Measurements from ENCODE around the gene ZNF446. TPM values are rescaled to one million over a fixed set of nuclear protein-coding genes. Genes with fewer than 3 reads are reported as not detected.
A peak's percentile ranks its signal among the peaks of the same experiment; 100 is the strongest.
"Not testable (repeated sequence)": the region's sequence is repeated elsewhere in the genome, so short reads cannot be mapped to it uniquely, and the experiment has no call there.

Gene ZNF446
- total RNA-seq, 5 donors from 2014 or later (not counting 1 experiment from before 2014, with no cell fraction given), result 12.0 to 20.5 (median 18.9) TPM

DNA sequence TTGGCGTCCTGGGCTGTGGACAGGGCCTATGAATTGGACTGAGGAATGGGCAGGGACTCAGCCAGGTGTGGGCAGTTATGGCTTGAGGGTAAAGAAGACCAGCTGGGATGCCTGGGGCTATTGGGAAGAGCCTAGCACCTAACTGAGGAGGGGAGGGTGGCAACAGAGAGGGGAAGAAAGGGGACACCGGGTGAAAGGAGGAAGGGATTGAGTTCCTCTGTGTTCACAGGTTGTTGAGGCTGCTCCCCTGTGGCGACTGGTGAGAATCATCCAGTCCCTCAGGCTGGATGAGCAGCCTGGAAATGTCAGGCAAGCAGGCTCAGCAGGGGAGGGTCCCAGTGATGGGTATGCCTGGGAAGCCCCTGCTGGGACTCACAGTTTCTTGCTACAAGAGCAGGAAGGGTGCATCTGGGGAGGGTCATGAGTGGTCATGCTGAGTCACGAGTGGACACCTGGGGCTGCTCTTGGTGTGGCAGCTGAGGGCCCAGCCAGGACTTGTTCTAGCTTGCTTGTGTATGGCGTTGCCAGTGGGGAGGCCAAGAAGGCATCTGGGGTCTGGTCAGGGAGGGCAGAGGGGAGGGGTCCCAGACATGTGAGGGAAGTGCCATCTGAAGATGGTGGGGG is 7.8 kb upstream of the ZNF446 start:
- ChIA-PET POLR2A (no interaction called here), CTCF (interaction anchor here in 1 of 2 donors (1.2 kb wide), 1 partner anchor 9 kb away, joined by 4 read pairs; no protein-coding TSS in a partner anchor)

DNA sequence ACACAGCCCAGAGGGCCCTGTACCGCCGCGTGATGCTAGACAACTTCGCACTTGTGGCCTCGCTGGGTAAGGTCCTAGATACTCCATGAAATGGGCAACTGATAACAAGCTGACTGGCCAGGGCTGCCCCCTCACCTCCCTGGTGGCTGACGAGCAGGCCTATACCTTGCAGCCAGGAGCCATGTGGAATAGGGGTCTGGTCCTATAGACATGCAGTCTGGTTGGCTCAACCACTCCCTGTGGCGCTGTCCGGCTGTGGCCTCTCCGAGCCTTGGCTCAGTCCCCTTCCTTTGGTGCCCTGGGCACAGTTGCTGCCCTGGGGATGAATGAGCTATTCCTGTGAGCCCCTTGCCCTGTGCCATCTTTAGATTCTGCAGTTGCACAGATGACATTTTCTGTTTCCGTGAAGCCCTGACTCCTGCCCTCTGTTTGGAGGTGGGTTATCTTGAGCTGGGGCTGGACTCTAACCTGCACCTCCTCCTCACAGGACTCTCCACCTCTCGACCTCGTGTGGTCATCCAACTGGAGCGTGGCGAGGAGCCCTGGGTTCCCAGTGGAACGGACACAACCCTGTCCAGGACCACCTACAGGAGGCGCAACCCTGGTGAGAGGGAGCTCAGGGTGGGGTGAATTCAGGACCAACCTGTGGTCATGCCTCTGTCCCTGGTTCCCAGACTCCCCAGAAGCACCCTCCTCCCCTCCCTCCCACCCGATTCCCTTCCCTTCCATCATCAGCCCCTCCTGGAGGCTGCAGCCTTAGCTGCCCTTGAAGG is 6.7 kb upstream of the ZNF446 start:
- no peak for ATAC-seq (replicated peaks in 1 of 4)
- Mint-ChIP-seq H3K36me3 (peaks cover 14% of the 10 kb centered on the region), H3K4me1 (peaks cover 17 to 31% (median 23%) of the 10 kb centered on the region in 3 donors), H3K27ac (no peak overlapping the region), H3K27me3 (no peaks in the 10 kb centered on the region), H3K4me3 (peak overlapping the region; percentile 17 to 87 (median 86)), H3K9me3 (no peaks in the 10 kb centered on the region)
- no peak for DNase-seq
- ChIA-PET CTCF (interaction anchor here in 1 of 2 donors (1.2 kb wide), 1 partner anchor 11 kb away, joined by 4 read pairs; no protein-coding TSS in a partner anchor), POLR2A (no interaction called here)
- Histone ChIP-seq H3K36me3 (ENCODE audit: control insufficient read depth in 2 of 2, extremely low read depth in 1 of 2, insufficient read depth in 1 of 2, low read length in 1 of 2) (peaks cover 7 to 30% of the 10 kb centered on the region in 2 donors), H3K9me3 (no peaks in the 10 kb centered on the region), H3K4me1 (ENCODE audit: control insufficient read depth in 1 of 2, extremely low read depth in 1 of 2, insufficient read depth in 2 of 2, low read length in 2 of 2) (peaks cover 4 to 21% of the 10 kb centered on the region in 2 experiments), H3K27ac (ENCODE audit: low read length) (no peak overlapping the region), H3K27me3 (replicated peaks in 1 of 2; ENCODE audit: control insufficient read depth in 2 of 2, extremely low read depth in 1 of 2, insufficient read depth in 2 of 2, low read length in 1 of 2) (peaks cover 0 to 5% of the 10 kb centered on the region in 2 experiments), H3K4me3 (ENCODE audit: control insufficient read depth in 1 of 2, extremely low read depth in 1 of 2, low read length in 1 of 2) (no peak overlapping the region)
- WGBS (ENCODE audit: insufficient coverage), result 93% methylated on average over 13 of the region's 17 CpGs

More for the DNA sequence above, 7.8 kb upstream of the ZNF446 start:
- peaks cover 7 to 30% of the 10 kb centered on the region in 2 donors for H3K36me3 ChIP-seq (ENCODE audit: control insufficient read depth in 2 of 2, extremely low read depth in 1 of 2, insufficient read depth in 1 of 2, low read length in 1 of 2)
- H3K9me3 ChIP-seq, result no peaks in the 10 kb centered on the region
- peak overlapping the region; percentile 1 to 50 for H3K27ac Mint-ChIP-seq
- H3K27me3 Mint-ChIP-seq, result no peaks in the 10 kb centered on the region
- ATAC-seq (replicated peaks in 1 of 4) (no peak), DNase-seq (no peak)
- H3K4me1 ChIP-seq (ENCODE audit: control insufficient read depth in 1 of 2, extremely low read depth in 1 of 2, insufficient read depth in 2 of 2, low read length in 2 of 2), result peaks cover 4 to 21% of the 10 kb centered on the region in 2 experiments
- no peaks in the 10 kb centered on the region for H3K9me3 Mint-ChIP-seq
- peaks cover 0 to 5% of the 10 kb centered on the region in 2 experiments for H3K27me3 ChIP-seq (replicated peaks in 1 of 2; ENCODE audit: control insufficient read depth in 2 of 2, extremely low read depth in 1 of 2, insufficient read depth in 2 of 2, low read length in 1 of 2)
- peak overlapping the region; percentile 76 to 87 (median 86) for H3K4me3 Mint-ChIP-seq
- H3K4me1 Mint-ChIP-seq, result peaks cover 17 to 26% (median 23%) of the 10 kb centered on the region in 3 donors
- no peak overlapping the region for H3K4me3 ChIP-seq (ENCODE audit: control insufficient read depth in 1 of 2, extremely low read depth in 1 of 2, low read length in 1 of 2)
- WGBS (ENCODE audit: insufficient coverage), result 77% methylated on average over 5 of the region's 5 CpGs
- peaks cover 14% of the 10 kb centered on the region for H3K36me3 Mint-ChIP-seq
- no peak overlapping the region for H3K27ac ChIP-seq (ENCODE audit: low read length)

DNA sequence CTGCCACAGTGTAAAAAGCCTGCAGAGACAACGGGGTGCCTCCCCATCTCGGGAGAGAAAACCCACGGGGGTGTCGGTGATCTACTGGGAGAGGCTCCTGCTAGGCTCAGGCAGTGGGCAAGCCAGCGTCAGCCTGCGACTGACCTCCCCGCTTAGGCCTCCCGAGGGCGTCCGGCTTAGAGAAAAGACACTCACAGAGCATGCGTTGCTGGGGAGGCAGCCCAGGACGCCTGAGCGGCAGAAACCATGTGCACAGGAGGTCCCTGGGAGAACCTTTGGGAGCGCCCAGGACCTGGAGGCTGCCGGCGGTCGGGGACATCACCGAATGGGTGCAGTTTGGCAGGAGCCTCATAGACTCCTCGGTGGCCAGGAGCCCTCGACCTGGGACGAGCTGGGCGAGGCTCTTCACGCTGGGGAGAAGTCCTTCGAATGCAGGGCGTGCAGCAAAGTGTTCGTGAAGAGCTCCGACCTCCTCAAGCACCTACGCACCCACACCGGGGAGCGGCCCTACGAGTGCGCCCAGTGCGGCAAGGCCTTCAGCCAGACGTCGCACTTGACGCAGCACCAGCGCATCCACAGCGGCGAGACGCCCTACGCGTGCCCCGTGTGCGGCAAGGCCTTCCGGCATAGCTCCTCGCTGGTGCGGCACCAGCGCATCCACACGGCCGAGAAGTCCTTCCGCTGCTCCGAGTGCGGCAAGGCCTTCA is 5.2 kb upstream of the ZNF446 start:
- H3K9me3 Mint-ChIP-seq; POLR2A ChIA-PET; H3K27me3 Mint-ChIP-seq; H3K27me3 ChIP-seq (replicated peaks in 1 of 2; ENCODE audit: control insufficient read depth in 2 of 2, extremely low read depth in 1 of 2, insufficient read depth in 2 of 2, low read length in 1 of 2); H3K9me3 ChIP-seq; ATAC-seq (replicated peaks in 1 of 4); CTCF ChIA-PET; H3K27ac Mint-ChIP-seq; H3K27ac ChIP-seq (ENCODE audit: low read length); H3K4me3 ChIP-seq (ENCODE audit: control insufficient read depth in 1 of 2, extremely low read depth in 1 of 2, low read length in 1 of 2); H3K4me3 Mint-ChIP-seq; DNase-seq: not testable (repeated sequence)
- Histone ChIP-seq H3K36me3 (ENCODE audit: control insufficient read depth in 2 of 2, extremely low read depth in 1 of 2, insufficient read depth in 1 of 2, low read length in 1 of 2) (peaks cover 7 to 30% of the 10 kb centered on the region in 2 donors), H3K4me1 (ENCODE audit: control insufficient read depth in 1 of 2, extremely low read depth in 1 of 2, insufficient read depth in 2 of 2, low read length in 2 of 2) (peaks cover 4 to 32% of the 10 kb centered on the region in 2 experiments)
- Mint-ChIP-seq H3K36me3 (peaks cover 14% of the 10 kb centered on the region), H3K4me1 (peaks cover 25 to 40% (median 31%) of the 10 kb centered on the region in 3 donors)
- WGBS (ENCODE audit: insufficient coverage), result 97% methylated on average over 14 of the region's 53 CpGs

DNA sequence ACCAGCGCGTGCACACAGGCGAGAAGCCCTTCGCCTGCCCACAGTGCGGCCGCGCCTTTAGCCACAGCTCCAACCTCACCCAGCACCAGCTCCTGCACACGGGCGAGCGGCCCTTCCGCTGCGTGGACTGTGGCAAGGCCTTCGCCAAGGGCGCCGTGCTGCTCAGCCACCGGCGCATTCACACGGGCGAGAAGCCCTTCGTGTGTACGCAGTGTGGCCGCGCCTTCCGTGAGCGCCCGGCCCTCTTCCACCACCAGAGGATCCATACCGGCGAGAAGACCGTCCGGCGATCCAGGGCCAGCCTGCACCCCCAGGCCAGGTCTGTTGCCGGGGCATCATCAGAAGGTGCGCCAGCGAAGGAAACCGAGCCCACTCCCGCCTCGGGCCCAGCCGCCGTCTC is 4.4 kb upstream of the ZNF446 start:
- no peaks in the 10 kb centered on the region for H3K27me3 ChIP-seq (replicated peaks in 1 of 2; ENCODE audit: control insufficient read depth in 2 of 2, extremely low read depth in 1 of 2, insufficient read depth in 2 of 2, low read length in 1 of 2)
- H3K9me3 ChIP-seq, result no peaks in the 10 kb centered on the region
- ChIA-PET POLR2A (no interaction called here), CTCF (no interaction called here)
- Mint-ChIP-seq H3K4me1 (peaks cover 28 to 39% (median 29%) of the 10 kb centered on the region in 3 donors), H3K27ac (no peak overlapping the region), H3K9me3 (no peaks in the 10 kb centered on the region), H3K4me3 (no peak overlapping the region), H3K27me3 (no peaks in the 10 kb centered on the region), H3K36me3 (peaks cover 14% of the 10 kb centered on the region)
- ATAC-seq (replicated peaks in 1 of 4) (no peak), DNase-seq (no peak)
- 96% methylated on average over 32 of the region's 39 CpGs for WGBS (ENCODE audit: insufficient coverage)
- H3K4me3 ChIP-seq (ENCODE audit: control insufficient read depth in 1 of 2, extremely low read depth in 1 of 2, low read length in 1 of 2), result no peak overlapping the region
- peaks cover 7 to 30% of the 10 kb centered on the region in 2 donors for H3K36me3 ChIP-seq (ENCODE audit: control insufficient read depth in 2 of 2, extremely low read depth in 1 of 2, insufficient read depth in 1 of 2, low read length in 1 of 2)
- no peak overlapping the region for H3K27ac ChIP-seq (ENCODE audit: low read length)
- peaks cover 0 to 33% of the 10 kb centered on the region in 2 experiments for H3K4me1 ChIP-seq (ENCODE audit: control insufficient read depth in 1 of 2, extremely low read depth in 1 of 2, insufficient read depth in 2 of 2, low read length in 2 of 2)

DNA sequence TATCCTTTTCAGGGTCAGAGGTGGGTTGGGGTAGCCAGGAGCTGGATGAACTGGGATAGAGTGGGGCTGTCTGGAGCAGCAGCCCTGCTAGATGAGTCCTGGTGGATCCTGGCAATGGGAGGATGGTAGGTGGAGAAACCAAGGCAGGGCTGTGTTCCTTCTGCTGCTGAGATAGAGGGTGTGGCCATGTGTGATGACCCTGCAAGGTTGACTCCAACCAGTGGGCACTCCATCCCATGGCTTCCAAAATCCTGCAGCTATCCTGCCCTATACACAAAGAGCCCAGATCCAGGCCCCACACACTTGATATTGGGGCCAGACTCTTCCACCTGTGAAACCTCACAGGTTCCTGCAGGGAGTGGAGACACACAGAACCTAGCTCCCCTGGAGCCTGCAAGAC is 2.4 kb upstream of the ZNF446 start:
- ATAC-seq (replicated peaks in 1 of 4) (no peak), DNase-seq (no peak)
- H3K27me3 Mint-ChIP-seq, result no peaks in the 10 kb centered on the region
- H3K4me3 Mint-ChIP-seq, result peak overlapping the region; percentile 31 to 82 (median 47)
- no peak overlapping the region for H3K4me3 ChIP-seq (ENCODE audit: control insufficient read depth in 1 of 2, extremely low read depth in 1 of 2, low read length in 1 of 2)
- peaks cover 7 to 30% of the 10 kb centered on the region in 2 donors for H3K36me3 ChIP-seq (ENCODE audit: control insufficient read depth in 2 of 2, extremely low read depth in 1 of 2, insufficient read depth in 1 of 2, low read length in 1 of 2)
- H3K9me3 Mint-ChIP-seq, result no peaks in the 10 kb centered on the region
- ChIA-PET POLR2A (no interaction called here), CTCF (no interaction called here)
- H3K9me3 ChIP-seq, result no peaks in the 10 kb centered on the region
- H3K27ac ChIP-seq (ENCODE audit: low read length), result no peak overlapping the region
- H3K4me1 Mint-ChIP-seq, result peaks cover 18 to 28% (median 18%) of the 10 kb centered on the region in 3 donors
- H3K27ac Mint-ChIP-seq, result peak overlapping the region in 1 of 2 donors; percentile 31
- H3K27me3 ChIP-seq (replicated peaks in 1 of 2; ENCODE audit: control insufficient read depth in 2 of 2, extremely low read depth in 1 of 2, insufficient read depth in 2 of 2, low read length in 1 of 2), result no peaks in the 10 kb centered on the region
- H3K4me1 ChIP-seq (ENCODE audit: control insufficient read depth in 1 of 2, extremely low read depth in 1 of 2, insufficient read depth in 2 of 2, low read length in 2 of 2), result peaks cover 0 to 23% of the 10 kb centered on the region in 2 experiments
- peaks cover 14% of the 10 kb centered on the region for H3K36me3 Mint-ChIP-seq

DNA sequence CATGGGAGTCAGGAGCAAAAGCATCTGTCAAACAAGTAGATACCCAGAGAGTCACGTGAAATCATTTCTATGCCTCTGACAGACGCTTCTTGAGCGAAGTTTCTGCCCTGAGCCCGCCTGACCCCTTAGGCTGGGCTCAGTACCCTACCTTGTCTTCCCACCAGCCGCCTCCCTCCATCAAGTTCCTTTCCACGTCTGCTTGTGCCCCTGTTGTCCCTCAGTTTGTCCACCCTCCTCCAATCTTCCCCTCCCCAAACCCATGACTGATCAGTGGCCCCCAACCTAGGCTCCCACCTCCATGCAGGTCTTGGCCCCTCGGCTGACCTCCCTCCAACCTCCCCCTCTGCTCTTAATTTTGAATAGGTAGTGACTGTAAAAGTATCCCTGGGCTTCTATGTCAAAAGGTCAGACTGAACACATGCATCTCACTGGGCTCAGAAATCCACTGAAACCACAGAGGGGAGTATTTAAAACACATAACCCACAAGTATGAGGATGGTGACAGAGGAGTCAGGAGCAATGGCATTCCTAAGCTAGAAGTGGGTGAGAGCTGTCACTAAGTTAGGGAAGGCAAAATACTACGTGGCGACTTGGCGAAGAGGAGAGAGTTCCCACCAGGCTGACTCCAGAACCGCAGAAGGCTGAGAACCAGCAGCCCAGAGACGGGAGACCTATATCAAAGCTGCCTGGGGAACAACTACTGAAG is 1.7 kb upstream of the ZNF446 start:
- peak overlapping the region; percentile 97 for H3K27ac ChIP-seq (ENCODE audit: low read length)
- no peak for ATAC-seq (replicated peaks in 1 of 4)

More for the DNA sequence above, 1.7 kb upstream of the ZNF446 start:
- no peak overlapping the region for H3K4me3 ChIP-seq (ENCODE audit: control insufficient read depth in 1 of 2, extremely low read depth in 1 of 2, low read length in 1 of 2)
- no peaks in the 10 kb centered on the region for H3K9me3 ChIP-seq
- DNase-seq, result no peak
- H3K27ac Mint-ChIP-seq, result peak overlapping the region; percentile 11 to 31
- POLR2A ChIA-PET, result no interaction called here
- H3K9me3 Mint-ChIP-seq, result no peaks in the 10 kb centered on the region
- CTCF ChIA-PET, result no interaction called here
- H3K4me1 ChIP-seq (ENCODE audit: control insufficient read depth in 1 of 2, extremely low read depth in 1 of 2, insufficient read depth in 2 of 2, low read length in 2 of 2), result peaks cover 0 to 23% of the 10 kb centered on the region in 2 experiments
- H3K4me1 Mint-ChIP-seq, result peaks cover 16 to 24% (median 17%) of the 10 kb centered on the region in 3 donors
- WGBS (ENCODE audit: insufficient coverage), result 91% methylated on average over 9 of the region's 12 CpGs
- peak overlapping the region; percentile 31 to 82 (median 47) for H3K4me3 Mint-ChIP-seq
- H3K27me3 Mint-ChIP-seq, result no peaks in the 10 kb centered on the region
- H3K36me3 Mint-ChIP-seq, result peaks cover 19% of the 10 kb centered on the region
- peaks cover 12 to 26% of the 10 kb centered on the region in 2 donors for H3K36me3 ChIP-seq (ENCODE audit: control insufficient read depth in 2 of 2, extremely low read depth in 1 of 2, insufficient read depth in 1 of 2, low read length in 1 of 2)
- H3K27me3 ChIP-seq (replicated peaks in 1 of 2; ENCODE audit: control insufficient read depth in 2 of 2, extremely low read depth in 1 of 2, insufficient read depth in 2 of 2, low read length in 1 of 2), result no peaks in the 10 kb centered on the region
